Hepatocyte (in vitro differentiated cells): ENCODE results near the gene CFAP54. TPM values are rescaled to one million over a fixed set of nuclear protein-coding genes. Genes with fewer than 3 reads are reported as not detected.

Source experiments
- DNase-seq: peaks from one replicate; pipeline ENCODE4 v3.0.0-alpha.2; 2016; ENCODE audit warnings: low spot score
- H2AFZ ChIP-seq: fragments of 200-600 bp; sonication (generic); 2 replicates; pipeline ENCODE4 v1.6.0; 2016; ENCODE audit warnings: antibody characterized with exemption, mild to moderate bottlenecking
- H3K27ac ChIP-seq: fragments of 200-600 bp; sonication (generic); 2 replicates; pipeline ENCODE4 v1.5.1; 2016; ENCODE audit warnings: mild to moderate bottlenecking
- H3K27me3 ChIP-seq: fragments of 200-600 bp; sonication (generic); 2 replicates; pipeline ENCODE4 v1.6.1; 2016
- H3K36me3 ChIP-seq: fragments of 200-600 bp; sonication (generic); replicated peaks from 2 replicates; pipeline ENCODE4 v1.5.1; 2016; ENCODE audit warnings: low read depth; ENCODE audit not compliant: insufficient read depth
- H3K4me1 ChIP-seq: fragments of 200-600 bp; sonication (generic); 2 replicates; pipeline ENCODE4 v1.5.1; 2016; ENCODE audit warnings: mild to moderate bottlenecking, moderate library complexity; ENCODE audit not compliant: insufficient read depth
- H3K4me2 ChIP-seq: fragments of 200-600 bp; sonication (generic); 2 replicates; pipeline ENCODE4 v1.6.0; 2016
- H3K4me3 ChIP-seq: fragments of 200-600 bp; sonication (generic); 2 replicates; pipeline ENCODE4 v1.5.1; 2016; ENCODE audit warnings: mild to moderate bottlenecking
- H3K79me2 ChIP-seq: fragments of 200-600 bp; sonication (generic); 2 replicates; pipeline ENCODE4 v1.6.0; 2017; ENCODE audit warnings: mild to moderate bottlenecking
- H3K9me2 ChIP-seq: fragments of 200-600 bp; sonication (generic); replicated peaks from 2 replicates; pipeline ENCODE4 v1.6.0; 2017; ENCODE audit warnings: mild to moderate bottlenecking; ENCODE audit not compliant: insufficient read depth
- H3K9me3 ChIP-seq: fragments of 200-600 bp; sonication (generic); 2 replicates; pipeline ENCODE4 v1.5.1; 2016; ENCODE audit warnings: low read depth, mild to moderate bottlenecking
- H4K20me1 ChIP-seq: fragments of 200-600 bp; sonication (generic); 2 replicates; pipeline ENCODE4 v1.6.0; 2016; ENCODE audit warnings: mild to moderate bottlenecking; ENCODE audit not compliant: insufficient read depth, poor library complexity, severe bottlenecking
- CTCF ChIP-seq: fragments of 200-600 bp; sonication (generic); IDR thresholded peaks from 2 replicates; pipeline ENCODE4 v1.5.1; 2016; ENCODE audit warnings: antibody characterized with exemption, mild to moderate bottlenecking; ENCODE audit not compliant: poor library complexity
- EZH2 ChIP-seq: fragments of 200-600 bp; sonication (generic); IDR thresholded peaks from 2 replicates; pipeline ENCODE4 v1.6.1; 2016; ENCODE audit warnings: antibody characterized with exemption, mild to moderate bottlenecking, borderline replicate concordance
- EZH2phosphoT487 ChIP-seq: fragments of 200-600 bp; sonication (generic); IDR thresholded peaks from one replicate; pipeline ENCODE4 v1.6.1; 2018; ENCODE audit warnings: antibody characterized with exemption, mild to moderate bottlenecking, low read depth, moderate library complexity; ENCODE audit not compliant: unreplicated experiment, severe bottlenecking
- WGBS: methylation state at CpG from one replicate; pipeline ENCODE4 v1.1.6; 2016; ENCODE audit warnings: low lambda C conversion rate; ENCODE audit errors: missing lambda C conversion rate; 5-methylcytosine and 5-hydroxymethylcytosine counted together
- polyA plus RNA-seq: library from polyadenylated mRNA; unstranded; fragments of >200 nt; fragmentation: Nextera tagmentation; extraction: Ambion mirVana; gene quantifications from 2 replicates; pipeline ENCODE4 v1.2.1, GENCODE V29; 2016
- total RNA-seq: library from RNA; depleted of rRNA; stranded (reverse); fragments of >200 nt; gene quantifications from 2 replicates; pipeline ENCODE4 v1.2.3, GENCODE V29; 2014

Gene CFAP54
- total and polyA plus RNA-seq, 2 experiments from 2014 or later = 0.64 to 0.67 TPM

- TF ChIP-seq EZH2phosphoT487 = no peak
- no peak for TF ChIP-seq EZH2
- TF ChIP-seq CTCF = no peak
- H3K4me2 ChIP-seq = no peak overlapping the region
- H3K9me2 ChIP-seq = no peaks in the 10 kb centered on the region
- no peaks in the 10 kb centered on the region for H3K4me1 ChIP-seq
- H3K79me2 ChIP-seq = no peaks in the 10 kb centered on the region
- H3K9me3 ChIP-seq = no peaks in the 10 kb centered on the region
- H4K20me1 ChIP-seq = no peaks in the 10 kb centered on the region
- H3K27ac ChIP-seq = no peak overlapping the region
- no peaks in the 10 kb centered on the region for H3K27me3 ChIP-seq
- H2AFZ ChIP-seq = no peak overlapping the region
- no peaks in the 10 kb centered on the region for H3K36me3 ChIP-seq
- H3K4me3 ChIP-seq = no peak overlapping the region
- DNase-seq = no peak
Observed at GRCh38 chr12:96711364-96711763, 222.0 kb downstream of the CFAP54 start.

- 82% methylated on average over 3 of the region's 3 CpGs for WGBS
- no peak overlapping the region for H2AFZ ChIP-seq
- TF ChIP-seq EZH2 = no peak
- no peak for TF ChIP-seq CTCF
- no peak for TF ChIP-seq EZH2phosphoT487
Observed at GRCh38 chr12:96714199-96714598, 224.8 kb downstream of the CFAP54 start.

GRCh38 chr12:96719660-96720362 is 230.4 kb downstream of the CFAP54 start:
- WGBS = 63% methylated on average over 5 of the region's 5 CpGs
- Histone ChIP-seq H3K4me3 (no peak overlapping the region), H3K9me3 (no peaks in the 10 kb centered on the region), H3K27me3 (no peaks in the 10 kb centered on the region), H3K4me1 (no peaks in the 10 kb centered on the region), H3K9me2 (no peaks in the 10 kb centered on the region), H3K4me2 (peak overlapping the region; percentile 69), H3K79me2 (no peaks in the 10 kb centered on the region), H2AFZ (peak overlapping the region; percentile 80), H3K27ac (no peak overlapping the region), H4K20me1 (no peaks in the 10 kb centered on the region), H3K36me3 (no peaks in the 10 kb centered on the region)
- TF ChIP-seq CTCF (no peak), EZH2phosphoT487 (no peak), EZH2 (no peak)
- DNase-seq = no peak

More at GRCh38 chr12:96714199-96714598, 224.8 kb downstream of the CFAP54 start:
- Histone ChIP-seq H3K27ac (no peak overlapping the region), H3K9me3 (no peaks in the 10 kb centered on the region), H3K4me3 (no peak overlapping the region), H3K27me3 (no peaks in the 10 kb centered on the region), H3K4me1 (no peaks in the 10 kb centered on the region), H3K36me3 (no peaks in the 10 kb centered on the region), H4K20me1 (no peaks in the 10 kb centered on the region), H3K9me2 (no peaks in the 10 kb centered on the region), H3K79me2 (no peaks in the 10 kb centered on the region), H3K4me2 (no peak overlapping the region)
- no peak for DNase-seq
